Ammon's horn (tissue), 1 donor: ENCODE results near the gene PARN.
"Not testable (repeated sequence)": the region's sequence is repeated elsewhere in the genome, so short reads cannot be mapped to it uniquely, and the experiment has no call there.

Source experiments
- DNase-seq: peaks from one replicate; pipeline ENCODE4 v3.0.0-alpha.2; 2016; ENCODE audit warnings: low spot score

Gene PARN

GRCh38 chr16:14472357-14472756 is 157.7 kb downstream of the PARN start:
- no peak for DNase-seq

GRCh38 chr16:14470788-14471187 is 159.3 kb downstream of the PARN start:
- DNase-seq, result no peak

- DNase-seq, result no peak
These were observed 164.3 kb downstream of the PARN start for GRCh38 chr16:14465799-14466198.

GRCh38 chr16:14464796-14465195 is 165.3 kb downstream of the PARN start:
- no peak for DNase-seq

- DNase-seq, result no peak
These were observed 165.9 kb downstream of the PARN start for GRCh38 chr16:14464192-14464591.

- no peak for DNase-seq
These were observed 167.2 kb downstream of the PARN start for GRCh38 chr16:14462811-14463210.

- DNase-seq, result no peak
These were observed 169.3 kb downstream of the PARN start for GRCh38 chr16:14460726-14461125.

GRCh38 chr16:14458576-14458975 is 171.5 kb downstream of the PARN start:
- DNase-seq, result no peak

GRCh38 chr16:14456793-14457481 is 173.1 kb downstream of the PARN start:
- DNase-seq, result no peak

GRCh38 chr16:14455573-14455972 is 174.5 kb downstream of the PARN start:
- DNase-seq, result no peak

GRCh38 chr16:14454391-14454790 is 175.7 kb downstream of the PARN start:
- DNase-seq, result no peak

GRCh38 chr16:14452066-14452465 is 178.0 kb downstream of the PARN start:
- DNase-seq, result no peak

GRCh38 chr16:14450846-14451245 is 179.2 kb downstream of the PARN start:
- DNase-seq, result peak; percentile 7

- DNase-seq, result no peak
These were observed 180.1 kb downstream of the PARN start for GRCh38 chr16:14449790-14450480.

- no peak for DNase-seq
These were observed 180.7 kb downstream of the PARN start for GRCh38 chr16:14449334-14449733.

- no peak for DNase-seq
These were observed 181.2 kb downstream of the PARN start for GRCh38 chr16:14448879-14449278.

- DNase-seq, result no peak
These were observed 182.3 kb downstream of the PARN start for GRCh38 chr16:14447783-14448182.

- no peak for DNase-seq
These were observed 183.3 kb downstream of the PARN start for GRCh38 chr16:14446796-14447195.

- no peak for DNase-seq
These were observed 183.9 kb downstream of the PARN start for GRCh38 chr16:14445937-14446715.

- DNase-seq, result no peak
These were observed 184.9 kb downstream of the PARN start for GRCh38 chr16:14444979-14445810.

GRCh38 chr16:14441533-14441932 is 188.5 kb downstream of the PARN start:
- not testable (repeated sequence) for DNase-seq

- DNase-seq, result no peak
These were observed 191.8 kb downstream of the PARN start for GRCh38 chr16:14438256-14438655.
